ENCODE data around the gene DRC1.

DRC1 gene

GRCh38 chr2:26457695-26458364 lies 56.1 kb downstream of the DRC1 start:
- no peak for DNase-seq (ENCODE audit: low spot score)
- H2BK12ac ChIP-seq (ENCODE audit: low read length) = no peak overlapping the region
- H3K9ac ChIP-seq (ENCODE audit: low read depth, low read length, poor library complexity) = peak overlapping the region; percentile 31
- H3K4me1 ChIP-seq (ENCODE audit: control insufficient read depth in 2 of 2, insufficient read depth in 1 of 2, low read depth in 1 of 2, low read length in 2 of 2) = peaks cover 19 to 29% of the 10 kb centered on the region in 2 donors
- H3K27me3 ChIP-seq (ENCODE audit: control insufficient read depth in 3 of 3, insufficient read depth in 3 of 3, low read depth in 1 of 3, low read length in 3 of 3) = no peaks in the 10 kb centered on the region
- H2AFZ ChIP-seq (ENCODE audit: low read length) = peak overlapping the region; percentile 49
- no peak overlapping the region for H3K4me2 ChIP-seq (ENCODE audit: insufficient read depth, low read length, poor library complexity, severe bottlenecking)
- no peak overlapping the region for H3K4ac ChIP-seq (ENCODE audit: low read length)
- H2BK120ac ChIP-seq (ENCODE audit: low read depth, low read length) = no peak overlapping the region
- H4K8ac ChIP-seq (ENCODE audit: low read depth, low read length) = no peak overlapping the region
- no peak overlapping the region for H4K91ac ChIP-seq (ENCODE audit: low read depth, low read length, poor library complexity)
- no peak overlapping the region for H3K27ac ChIP-seq (replicated peaks; ENCODE audit: low read length)
- H3K4me3 ChIP-seq (ENCODE audit: low read length in 2 of 2) = no peak overlapping the region
- peak overlapping the region; percentile 25 for H3K23ac ChIP-seq (ENCODE audit: low read depth, low read length, poor library complexity)
- peak overlapping the region; percentile 81 for H2BK15ac ChIP-seq (ENCODE audit: low read length)
- H3K9me3 ChIP-seq (replicated peaks in 1 of 2; ENCODE audit: control insufficient read depth in 2 of 2, insufficient read depth in 1 of 2, low read depth in 1 of 2, low read length in 2 of 2) = no peaks in the 10 kb centered on the region
- no CpG with 5 or more reads among the region's 19 CpGs for WGBS, 2 donors (ENCODE audit: extremely low coverage in 2 of 2, insufficient read length in 2 of 2, insufficient replicate concordance in 1 of 2)
- no peaks in the 10 kb centered on the region for H3K36me3 ChIP-seq (replicated peaks in 1 of 2; ENCODE audit: control insufficient read depth in 2 of 2, insufficient read depth in 2 of 2, low read length in 2 of 2)
- peak overlapping the region; percentile 84 for H3K18ac ChIP-seq (ENCODE audit: low read length)
- H2AK5ac ChIP-seq (ENCODE audit: low read depth, low read length) = peak overlapping the region; percentile 91
- H3K79me1 ChIP-seq (ENCODE audit: low read depth, low read length) = no peaks in the 10 kb centered on the region
- no peak overlapping the region for H3K14ac ChIP-seq (ENCODE audit: low read length)
- H2BK5ac ChIP-seq (ENCODE audit: low read length) = peak overlapping the region; percentile 2

- Histone ChIP-seq H3K79me1 (ENCODE audit: low read depth, low read length) (no peaks in the 10 kb centered on the region), H3K4me3 (ENCODE audit: low read length in 2 of 2) (no peak overlapping the region), H3K18ac (ENCODE audit: low read length) (peak overlapping the region; percentile 23), H3K14ac (ENCODE audit: low read length) (no peak overlapping the region), H2BK12ac (ENCODE audit: low read length) (no peak overlapping the region), H3K23ac (ENCODE audit: low read depth, low read length, poor library complexity) (peak overlapping the region; percentile 25), H3K27me3 (ENCODE audit: control insufficient read depth in 3 of 3, insufficient read depth in 3 of 3, low read depth in 1 of 3, low read length in 3 of 3) (no peaks in the 10 kb centered on the region), H3K4me1 (ENCODE audit: control insufficient read depth in 2 of 2, insufficient read depth in 1 of 2, low read depth in 1 of 2, low read length in 2 of 2) (peaks cover 24 to 35% of the 10 kb centered on the region in 2 donors), H3K27ac (replicated peaks; ENCODE audit: low read length) (no peak overlapping the region), H3K36me3 (replicated peaks in 1 of 2; ENCODE audit: control insufficient read depth in 2 of 2, insufficient read depth in 2 of 2, low read length in 2 of 2) (no peaks in the 10 kb centered on the region), H2AFZ (ENCODE audit: low read length) (no peak overlapping the region), H2BK120ac (ENCODE audit: low read depth, low read length) (no peak overlapping the region), H3K9ac (ENCODE audit: low read depth, low read length, poor library complexity) (no peak overlapping the region), H3K9me3 (replicated peaks in 1 of 2; ENCODE audit: control insufficient read depth in 2 of 2, insufficient read depth in 1 of 2, low read depth in 1 of 2, low read length in 2 of 2) (no peaks in the 10 kb centered on the region), H3K4me2 (ENCODE audit: insufficient read depth, low read length, poor library complexity, severe bottlenecking) (no peak overlapping the region), H2BK15ac (ENCODE audit: low read length) (peak overlapping the region; percentile 81), H2AK5ac (ENCODE audit: low read depth, low read length) (peak overlapping the region; percentile 91), H4K91ac (ENCODE audit: low read depth, low read length, poor library complexity) (no peak overlapping the region), H4K8ac (ENCODE audit: low read depth, low read length) (no peak overlapping the region), H2BK5ac (ENCODE audit: low read length) (peak overlapping the region; percentile 2), H3K4ac (ENCODE audit: low read length) (no peak overlapping the region)
- no CpG with 5 or more reads among the region's 14 CpGs for WGBS, 2 donors (ENCODE audit: extremely low coverage in 2 of 2, insufficient read length in 2 of 2, insufficient replicate concordance in 1 of 2)
- no peak for DNase-seq (ENCODE audit: low spot score)
Observed at GRCh38 chr2:26458365-26459042, 56.8 kb downstream of the DRC1 start.

GRCh38 chr2:26459991-26460612 lies 58.4 kb downstream of the DRC1 start:
- Histone ChIP-seq H3K9me3 (replicated peaks in 1 of 2; ENCODE audit: control insufficient read depth in 2 of 2, insufficient read depth in 1 of 2, low read depth in 1 of 2, low read length in 2 of 2) (no peaks in the 10 kb centered on the region), H3K79me1 (ENCODE audit: low read depth, low read length) (no peaks in the 10 kb centered on the region), H2AK5ac (ENCODE audit: low read depth, low read length) (peak overlapping the region; percentile 72), H2BK5ac (ENCODE audit: low read length) (no peak overlapping the region), H3K9ac (ENCODE audit: low read depth, low read length, poor library complexity) (peak overlapping the region; percentile 34), H2BK15ac (ENCODE audit: low read length) (peak overlapping the region; percentile 75), H3K4me3 (ENCODE audit: low read length in 2 of 2) (no peak overlapping the region), H2AFZ (ENCODE audit: low read length) (peak overlapping the region; percentile 5), H2BK12ac (ENCODE audit: low read length) (no peak overlapping the region), H2BK120ac (ENCODE audit: low read depth, low read length) (no peak overlapping the region), H3K23ac (ENCODE audit: low read depth, low read length, poor library complexity) (peak overlapping the region; percentile 18), H3K14ac (ENCODE audit: low read length) (no peak overlapping the region), H3K27me3 (ENCODE audit: control insufficient read depth in 3 of 3, insufficient read depth in 3 of 3, low read depth in 1 of 3, low read length in 3 of 3) (no peaks in the 10 kb centered on the region), H3K27ac (replicated peaks; ENCODE audit: low read length) (no peak overlapping the region), H4K8ac (ENCODE audit: low read depth, low read length) (no peak overlapping the region), H3K18ac (ENCODE audit: low read length) (peak overlapping the region; percentile 32), H3K4ac (ENCODE audit: low read length) (no peak overlapping the region), H4K91ac (ENCODE audit: low read depth, low read length, poor library complexity) (no peak overlapping the region), H3K4me2 (ENCODE audit: insufficient read depth, low read length, poor library complexity, severe bottlenecking) (no peak overlapping the region), H3K4me1 (ENCODE audit: control insufficient read depth in 2 of 2, insufficient read depth in 1 of 2, low read depth in 1 of 2, low read length in 2 of 2) (peaks cover 31 to 39% of the 10 kb centered on the region in 2 donors), H3K36me3 (replicated peaks in 1 of 2; ENCODE audit: control insufficient read depth in 2 of 2, insufficient read depth in 2 of 2, low read length in 2 of 2) (no peaks in the 10 kb centered on the region)
- no peak for DNase-seq (ENCODE audit: low spot score)
- WGBS, 2 donors (ENCODE audit: extremely low coverage in 2 of 2, insufficient read length in 2 of 2, insufficient replicate concordance in 1 of 2) = no CpG with 5 or more reads among the region's 15 CpGs

- Histone ChIP-seq H3K4me1 (ENCODE audit: control insufficient read depth in 2 of 2, insufficient read depth in 1 of 2, low read depth in 1 of 2, low read length in 2 of 2) (peaks cover 26 to 37% of the 10 kb centered on the region in 2 donors), H4K91ac (ENCODE audit: low read depth, low read length, poor library complexity) (no peak overlapping the region), H4K8ac (ENCODE audit: low read depth, low read length) (no peak overlapping the region), H3K4me3 (ENCODE audit: low read length in 2 of 2) (no peak overlapping the region), H2AK5ac (ENCODE audit: low read depth, low read length) (peak overlapping the region; percentile 72), H2BK120ac (ENCODE audit: low read depth, low read length) (no peak overlapping the region), H3K27me3 (ENCODE audit: control insufficient read depth in 3 of 3, insufficient read depth in 3 of 3, low read depth in 1 of 3, low read length in 3 of 3) (no peaks in the 10 kb centered on the region), H2BK5ac (ENCODE audit: low read length) (no peak overlapping the region), H3K23ac (ENCODE audit: low read depth, low read length, poor library complexity) (no peak overlapping the region), H3K9ac (ENCODE audit: low read depth, low read length, poor library complexity) (no peak overlapping the region), H2BK15ac (ENCODE audit: low read length) (peak overlapping the region; percentile 75), H3K4ac (ENCODE audit: low read length) (peak overlapping the region; percentile 8), H2AFZ (ENCODE audit: low read length) (no peak overlapping the region), H3K27ac (replicated peaks; ENCODE audit: low read length) (no peak overlapping the region), H3K18ac (ENCODE audit: low read length) (peak overlapping the region; percentile 76), H3K4me2 (ENCODE audit: insufficient read depth, low read length, poor library complexity, severe bottlenecking) (no peak overlapping the region), H3K79me1 (ENCODE audit: low read depth, low read length) (no peaks in the 10 kb centered on the region), H2BK12ac (ENCODE audit: low read length) (peak overlapping the region; percentile 50), H3K14ac (ENCODE audit: low read length) (no peak overlapping the region), H3K9me3 (replicated peaks in 1 of 2; ENCODE audit: control insufficient read depth in 2 of 2, insufficient read depth in 1 of 2, low read depth in 1 of 2, low read length in 2 of 2) (no peaks in the 10 kb centered on the region), H3K36me3 (replicated peaks in 1 of 2; ENCODE audit: control insufficient read depth in 2 of 2, insufficient read depth in 2 of 2, low read length in 2 of 2) (no peaks in the 10 kb centered on the region)
- no CpG with 5 or more reads among the region's 19 CpGs for WGBS, 2 donors (ENCODE audit: extremely low coverage in 2 of 2, insufficient read length in 2 of 2, insufficient replicate concordance in 1 of 2)
- DNase-seq (ENCODE audit: low spot score) = no peak
Observed at GRCh38 chr2:26460613-26461031, 58.9 kb downstream of the DRC1 start.

Measured in neuronal stem cell (in vitro differentiated cells).